ENCODE results near the gene FAM221B. TPM values are rescaled to one million over a fixed set of nuclear protein-coding genes. Genes with fewer than 3 reads are reported as not detected.

Gene FAM221B
- total RNA-seq, 2 donors from 2014 or later: not detected

DNA sequence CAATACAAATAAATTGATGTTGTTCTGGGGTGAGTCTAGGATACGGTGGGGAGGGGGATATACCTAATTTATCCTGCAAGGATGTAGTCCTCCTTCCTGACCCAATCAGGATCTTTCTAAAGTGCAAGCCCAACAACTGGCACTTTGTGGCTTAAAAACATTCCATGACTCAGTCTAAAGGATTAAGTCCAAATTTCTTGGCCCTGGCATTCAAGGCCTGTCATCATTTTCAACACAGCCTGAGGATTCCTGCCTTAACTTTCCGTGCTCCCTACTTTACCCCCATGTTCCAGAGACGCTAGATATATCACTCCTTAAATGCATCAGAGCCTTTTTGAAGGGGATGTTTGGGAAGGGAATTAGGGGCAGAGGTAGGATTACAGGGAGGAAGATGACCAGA, 1.0 kb downstream of the FAM221B start:
- ATAC-seq (no peak), DNase-seq (no peak)
- no peaks in the 10 kb centered on the region for H3K27me3 Mint-ChIP-seq
- H3K4me1 Mint-ChIP-seq: peaks cover 38% of the 10 kb centered on the region
- H3K4me3 Mint-ChIP-seq: peak overlapping the region; percentile 97
- no peaks in the 10 kb centered on the region for H3K9me3 ChIP-seq (ENCODE audit: control insufficient read depth, low read length, poor library complexity, severe bottlenecking)
- no peaks in the 10 kb centered on the region for H3K36me3 Mint-ChIP-seq (ENCODE audit: low read depth)
- H3K27ac Mint-ChIP-seq: no peak overlapping the region

DNA sequence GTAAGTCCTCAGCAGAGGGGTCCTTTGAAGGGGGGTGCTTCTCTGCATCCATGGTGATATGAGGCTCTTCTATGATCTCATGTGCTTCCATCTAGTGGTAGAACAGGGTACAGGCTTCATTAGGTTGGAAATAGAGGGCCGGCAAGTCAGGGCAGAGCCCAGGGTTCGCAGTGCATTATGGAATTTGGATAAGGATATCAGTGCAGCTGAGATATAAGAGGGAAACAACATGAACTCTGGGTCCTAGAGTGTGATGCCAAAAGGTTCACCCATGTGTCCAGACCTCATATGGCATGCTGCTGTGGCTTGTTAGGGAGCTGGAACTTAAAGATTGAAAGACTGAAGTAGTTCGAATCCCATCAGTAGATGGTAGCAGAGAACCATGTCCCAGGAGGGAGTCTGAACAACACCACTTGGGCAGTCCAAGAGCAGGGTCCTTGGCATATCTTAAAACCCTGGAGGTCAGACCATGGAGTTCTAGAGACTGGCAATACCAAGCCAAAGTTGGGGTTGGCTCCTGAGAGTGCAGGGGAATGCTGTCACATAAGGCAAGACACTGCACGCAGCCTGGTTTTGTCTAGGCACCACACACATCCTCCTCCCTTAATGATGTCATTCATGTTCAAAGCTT, 2.3 kb downstream of the FAM221B start:
- ATAC-seq (peak; percentile 44), DNase-seq (no peak)
- no peaks in the 10 kb centered on the region for H3K36me3 Mint-ChIP-seq (ENCODE audit: low read depth)
- no peaks in the 10 kb centered on the region for H3K9me3 ChIP-seq (ENCODE audit: control insufficient read depth, low read length, poor library complexity, severe bottlenecking)
- peaks cover 38% of the 10 kb centered on the region for H3K4me1 Mint-ChIP-seq
- H3K27ac Mint-ChIP-seq: peak overlapping the region; percentile 49
- peak overlapping the region; percentile 25 for H3K4me3 Mint-ChIP-seq
- H3K27me3 Mint-ChIP-seq: no peaks in the 10 kb centered on the region

DNA sequence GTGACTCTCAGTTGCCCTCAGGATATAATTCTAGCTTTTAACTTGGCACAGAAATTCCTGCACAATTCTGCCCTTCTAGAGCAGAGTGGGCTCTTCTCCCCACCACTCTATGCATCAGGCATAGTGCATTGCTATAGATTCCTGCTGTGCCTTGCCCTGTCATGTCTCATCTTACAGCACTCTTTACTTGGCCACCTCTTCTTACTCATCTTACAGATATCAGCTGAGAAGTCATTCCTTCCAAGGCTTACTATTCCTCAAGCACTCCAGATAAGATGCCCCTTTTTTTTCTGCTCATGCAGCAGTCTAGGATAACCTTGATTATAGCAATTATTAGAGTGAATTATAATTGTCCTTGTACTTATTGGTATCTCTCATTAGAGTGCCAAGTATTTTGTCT, 5.6 kb downstream of the FAM221B start:
- DNase-seq (no peak), ATAC-seq (no peak)
- H3K27me3 Mint-ChIP-seq: peaks cover 12% of the 10 kb centered on the region
- no peaks in the 10 kb centered on the region for H3K9me3 ChIP-seq (ENCODE audit: control insufficient read depth, low read length, poor library complexity, severe bottlenecking)
- H3K36me3 Mint-ChIP-seq (ENCODE audit: low read depth): no peaks in the 10 kb centered on the region
- H3K4me3 Mint-ChIP-seq: no peak overlapping the region
- peaks cover 20% of the 10 kb centered on the region for H3K4me1 Mint-ChIP-seq
- H3K27ac Mint-ChIP-seq: no peak overlapping the region

DNA sequence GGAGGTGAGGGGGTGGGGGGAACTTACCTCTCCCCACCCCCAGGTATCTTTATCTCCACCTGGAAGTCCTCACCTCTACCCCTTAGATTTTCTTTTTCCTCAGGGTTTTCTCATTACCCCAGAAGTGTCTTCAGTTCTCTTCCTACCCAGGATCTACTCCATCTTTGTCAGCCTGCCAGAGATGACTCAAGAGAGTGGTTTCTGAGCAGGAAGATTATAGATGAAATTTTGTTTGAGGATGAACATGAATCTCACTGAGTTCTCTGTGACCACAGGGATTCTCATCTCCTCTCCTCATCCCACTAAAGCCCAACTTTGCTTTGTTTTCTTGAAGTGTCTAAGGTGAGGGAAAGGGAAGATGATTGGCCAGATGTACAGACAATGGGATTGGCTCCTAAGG, 8.5 kb downstream of the FAM221B start:
- peaks cover 9% of the 10 kb centered on the region for H3K4me1 Mint-ChIP-seq
- ATAC-seq: no peak
- H3K4me3 Mint-ChIP-seq: no peak overlapping the region

DNA sequence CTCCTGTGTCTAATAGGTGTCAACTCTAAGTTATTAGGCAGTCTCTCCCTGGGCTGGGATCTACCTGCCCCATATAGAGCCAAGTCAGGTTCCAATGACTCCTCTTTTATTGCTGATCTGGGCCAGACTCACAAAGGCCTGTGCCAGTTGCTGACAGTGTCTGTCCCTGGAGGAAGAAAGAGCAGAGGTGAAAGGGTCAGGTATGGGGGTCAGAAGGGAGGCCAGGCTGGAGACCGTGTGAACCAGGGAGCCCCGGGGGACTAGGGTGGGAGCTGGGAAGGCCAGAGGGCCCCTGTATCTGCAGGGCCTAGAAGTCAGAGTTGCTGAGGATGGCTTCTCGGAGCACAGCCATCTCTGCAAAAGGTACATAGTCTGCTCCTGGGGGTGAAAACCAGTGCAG, 10.2 kb downstream of the FAM221B start:
- no peak for DNase-seq
- peaks cover 14% of the 10 kb centered on the region for H3K4me1 Mint-ChIP-seq
- no peak overlapping the region for H3K4me3 Mint-ChIP-seq
- ATAC-seq: no peak
- no peaks in the 10 kb centered on the region for H3K9me3 ChIP-seq (ENCODE audit: control insufficient read depth, low read length, poor library complexity, severe bottlenecking)
- peaks cover 15% of the 10 kb centered on the region for H3K27me3 Mint-ChIP-seq
- no peak overlapping the region for H3K27ac Mint-ChIP-seq
- H3K36me3 Mint-ChIP-seq (ENCODE audit: low read depth): no peaks in the 10 kb centered on the region

More for the DNA sequence above, 8.5 kb downstream of the FAM221B start:
- no peak overlapping the region for H3K27ac Mint-ChIP-seq
- no peak for DNase-seq
- peaks cover 15% of the 10 kb centered on the region for H3K27me3 Mint-ChIP-seq
- no peaks in the 10 kb centered on the region for H3K36me3 Mint-ChIP-seq (ENCODE audit: low read depth)
- no peaks in the 10 kb centered on the region for H3K9me3 ChIP-seq (ENCODE audit: control insufficient read depth, low read length, poor library complexity, severe bottlenecking)

DNA sequence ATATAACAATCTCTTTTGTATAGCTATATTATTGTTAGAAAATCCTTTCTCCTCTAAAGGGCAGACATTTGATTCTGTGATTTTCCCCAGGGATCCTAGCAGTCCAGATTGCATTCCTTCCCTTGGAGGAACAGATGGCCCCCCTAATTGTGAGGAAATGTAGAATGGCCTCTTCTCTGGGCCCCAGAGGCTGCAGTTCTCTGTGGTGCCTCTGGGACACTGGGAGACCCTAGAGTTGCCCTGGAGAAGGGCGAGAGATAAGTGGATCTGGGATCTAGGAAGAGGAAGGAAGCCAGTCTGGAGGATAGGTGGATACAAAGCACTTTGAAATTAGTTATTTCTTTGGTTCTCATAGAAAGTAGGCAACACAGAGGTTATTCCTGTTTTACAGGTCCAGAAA, 11.8 kb downstream of the FAM221B start:
- no peaks in the 10 kb centered on the region for H3K9me3 ChIP-seq (ENCODE audit: control insufficient read depth, low read length, poor library complexity, severe bottlenecking)
- ATAC-seq: no peak
- Mint-ChIP-seq H3K4me1 (peaks cover 26% of the 10 kb centered on the region), H3K4me3 (no peak overlapping the region), H3K27me3 (peaks cover 15% of the 10 kb centered on the region), H3K27ac (peak overlapping the region; percentile 85), H3K36me3 (ENCODE audit: low read depth) (no peaks in the 10 kb centered on the region)
- DNase-seq: no peak

DNA sequence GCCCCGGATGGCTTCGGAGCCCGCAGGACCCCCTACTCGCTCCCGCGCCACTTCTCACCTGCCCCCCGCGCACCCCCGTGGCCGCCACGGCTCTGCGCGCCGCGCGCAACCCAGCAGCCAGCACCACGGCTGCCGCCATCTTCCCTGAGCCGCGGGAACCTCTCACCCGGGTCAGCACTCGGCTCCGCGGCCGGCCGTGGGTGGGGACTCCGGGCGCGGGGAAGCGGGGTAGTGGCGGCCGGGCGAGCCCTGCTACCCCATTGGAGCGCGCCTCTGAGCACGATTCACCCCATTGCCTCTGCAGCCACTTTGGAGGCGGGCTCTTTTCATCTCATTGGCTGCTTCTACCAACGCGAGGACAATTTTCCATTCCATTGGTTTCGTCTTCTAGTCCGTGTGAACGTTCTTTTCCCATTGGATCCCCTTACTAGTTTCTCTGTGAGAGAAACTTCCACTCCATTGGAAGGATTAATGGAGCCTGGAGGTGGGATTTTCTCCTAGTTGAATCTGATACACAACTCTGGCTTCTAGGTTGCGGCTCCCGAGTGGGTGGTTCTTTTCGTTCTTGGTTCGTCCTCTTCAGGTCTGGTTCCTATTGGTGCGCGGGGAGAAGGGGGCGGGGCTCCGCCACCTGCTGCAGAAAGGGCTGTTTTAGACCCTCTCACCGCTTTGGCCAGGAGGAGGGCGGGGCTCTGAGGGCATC, 13.5 kb downstream of the FAM221B start, which contains the start of gene HINT2:
HINT2 (minus strand) TSS at position 202 of the 703 bp plus-strand sequence; CDS start at position 139, 63 bp downstream.
- H3K27ac Mint-ChIP-seq: peak within 1 kb of the TSS; percentile 85
- H3K27me3 Mint-ChIP-seq: peaks cover 10% of the 10 kb centered on the region
- H3K4me1 Mint-ChIP-seq: peaks cover 29% of the 10 kb centered on the region
- H3K9me3 ChIP-seq (ENCODE audit: control insufficient read depth, low read length, poor library complexity, severe bottlenecking): no peaks in the 10 kb centered on the region
- H3K36me3 Mint-ChIP-seq (ENCODE audit: low read depth): no peaks in the 10 kb centered on the region
- peak within 1 kb of the TSS; percentile 96 for H3K4me3 Mint-ChIP-seq
- ATAC-seq (peak; percentile 79), DNase-seq (peak; percentile 91 to 95 (median 92))

DNA sequence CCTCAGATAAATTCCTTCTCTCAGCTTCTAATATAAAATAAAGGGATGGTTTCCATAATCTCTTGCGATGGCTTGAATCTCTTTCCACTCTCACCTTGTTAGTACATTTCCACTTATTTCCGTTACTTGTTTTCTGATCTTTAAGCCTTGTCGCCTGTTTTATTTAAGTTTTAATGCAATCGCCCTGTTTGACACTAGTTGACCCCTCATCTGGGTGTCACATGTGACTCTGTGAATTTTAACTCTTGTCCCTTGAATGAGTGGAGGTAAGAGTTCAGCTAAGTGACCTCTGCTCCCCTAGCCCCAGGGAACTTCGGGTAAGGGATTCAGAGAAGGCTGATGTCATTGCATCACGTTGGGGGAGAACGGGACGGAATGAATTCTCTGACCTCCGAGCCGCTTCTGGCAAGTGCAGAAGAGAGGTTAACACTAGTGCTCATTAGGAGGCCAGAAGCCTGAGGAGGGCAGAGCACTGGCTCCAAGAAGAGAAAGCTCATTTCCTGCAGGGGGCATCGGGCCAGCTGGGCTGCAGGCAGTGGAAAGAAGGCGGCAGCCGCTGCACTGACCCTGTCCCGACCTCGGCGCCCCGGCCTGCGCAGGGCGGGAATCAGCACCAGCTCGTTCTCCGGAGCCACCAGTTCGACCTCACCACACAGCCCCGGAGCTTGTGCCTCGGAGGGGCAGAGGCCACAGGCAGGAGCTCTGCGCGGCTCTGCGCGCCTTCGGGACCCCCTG, 14.3 kb downstream of the FAM221B start:
- ATAC-seq (no peak), DNase-seq (no peak)
- no peaks in the 10 kb centered on the region for H3K36me3 Mint-ChIP-seq (ENCODE audit: low read depth)
- H3K9me3 ChIP-seq (ENCODE audit: control insufficient read depth, low read length, poor library complexity, severe bottlenecking): no peaks in the 10 kb centered on the region
- peak overlapping the region; percentile 85 for H3K27ac Mint-ChIP-seq
- peaks cover 7% of the 10 kb centered on the region for H3K27me3 Mint-ChIP-seq
- H3K4me3 Mint-ChIP-seq: peak overlapping the region; percentile 96
- peaks cover 29% of the 10 kb centered on the region for H3K4me1 Mint-ChIP-seq

DNA sequence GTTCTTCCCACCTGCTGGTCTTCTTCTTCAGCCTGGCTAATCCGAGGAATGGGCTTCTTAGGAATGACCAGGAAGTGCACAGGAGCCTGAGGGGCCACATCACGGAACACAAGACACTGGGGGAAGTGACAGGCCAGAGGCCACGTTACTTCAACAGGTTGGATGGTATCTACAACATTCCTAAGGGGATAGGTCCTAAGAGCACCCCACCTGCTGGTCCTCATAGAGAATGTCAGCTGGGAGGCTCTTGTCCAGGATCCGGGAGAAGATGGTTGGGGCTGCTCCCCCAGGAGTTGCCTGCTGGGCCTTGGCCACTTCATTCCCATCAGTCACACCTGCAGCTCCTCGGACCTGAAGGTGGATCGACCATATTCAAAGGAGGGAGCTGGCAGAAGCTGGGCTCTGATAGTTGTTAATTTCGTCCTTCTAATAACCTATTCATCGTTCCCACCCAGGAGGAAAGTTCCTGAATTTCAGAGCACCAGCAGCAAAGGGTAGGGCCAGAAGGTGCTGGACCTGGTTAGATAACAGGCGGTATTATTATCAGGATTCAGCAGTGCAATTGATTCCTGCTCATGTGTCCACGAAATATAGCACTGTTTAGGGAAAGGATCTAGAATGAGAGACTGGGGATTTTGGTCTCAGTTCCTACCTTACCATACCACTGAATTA, 15.0 kb downstream of the FAM221B start:
- no peaks in the 10 kb centered on the region for H3K36me3 Mint-ChIP-seq (ENCODE audit: low read depth)
- peak overlapping the region; percentile 85 for H3K27ac Mint-ChIP-seq
- H3K9me3 ChIP-seq (ENCODE audit: control insufficient read depth, low read length, poor library complexity, severe bottlenecking): no peaks in the 10 kb centered on the region
- ATAC-seq: no peak
- H3K4me3 Mint-ChIP-seq: peak overlapping the region; percentile 96
- DNase-seq: no peak
- H3K4me1 Mint-ChIP-seq: peaks cover 29% of the 10 kb centered on the region
- H3K27me3 Mint-ChIP-seq: peaks cover 7% of the 10 kb centered on the region

DNA sequence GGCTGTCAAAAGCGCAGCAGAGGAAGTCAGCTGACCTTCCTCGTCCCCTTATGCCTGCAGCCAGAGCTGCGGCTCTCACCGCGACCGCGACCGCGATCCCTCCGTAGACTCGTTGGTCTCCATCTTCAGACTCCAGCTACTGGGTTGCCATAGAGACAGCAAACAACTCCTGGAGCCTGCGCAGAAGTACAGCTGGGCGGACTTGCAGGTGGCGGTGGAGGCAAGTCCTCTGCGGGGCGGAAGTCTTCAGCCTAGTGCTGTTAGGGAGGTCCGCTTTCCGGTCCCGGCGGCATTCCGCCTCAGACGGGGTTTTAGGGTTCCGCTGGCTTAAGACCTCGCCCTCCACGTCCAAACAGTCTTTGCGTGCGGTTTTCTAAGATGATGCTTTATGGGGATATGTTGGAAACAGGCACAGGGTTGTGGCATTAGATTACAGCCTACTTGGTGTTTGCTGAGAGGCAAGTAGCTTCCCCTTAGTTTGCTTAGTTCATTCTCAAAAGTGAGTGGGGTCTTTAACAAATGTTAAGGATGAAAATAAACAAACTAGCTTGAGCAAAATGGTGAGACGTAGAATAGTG, 16.4 kb downstream of the FAM221B start, which contains the start of gene SPAG8:
SPAG8 (minus strand) TSS at position 238 of the 578 bp plus-strand sequence; CDS start at position 123, 115 bp downstream.
- Mint-ChIP-seq H3K4me3 (peak within 1 kb of the TSS; percentile 89), H3K27ac (peak within 1 kb of the TSS; percentile 94)
- no peaks in the 10 kb centered on the region for H3K9me3 ChIP-seq (ENCODE audit: control insufficient read depth, low read length, poor library complexity, severe bottlenecking)

DNA sequence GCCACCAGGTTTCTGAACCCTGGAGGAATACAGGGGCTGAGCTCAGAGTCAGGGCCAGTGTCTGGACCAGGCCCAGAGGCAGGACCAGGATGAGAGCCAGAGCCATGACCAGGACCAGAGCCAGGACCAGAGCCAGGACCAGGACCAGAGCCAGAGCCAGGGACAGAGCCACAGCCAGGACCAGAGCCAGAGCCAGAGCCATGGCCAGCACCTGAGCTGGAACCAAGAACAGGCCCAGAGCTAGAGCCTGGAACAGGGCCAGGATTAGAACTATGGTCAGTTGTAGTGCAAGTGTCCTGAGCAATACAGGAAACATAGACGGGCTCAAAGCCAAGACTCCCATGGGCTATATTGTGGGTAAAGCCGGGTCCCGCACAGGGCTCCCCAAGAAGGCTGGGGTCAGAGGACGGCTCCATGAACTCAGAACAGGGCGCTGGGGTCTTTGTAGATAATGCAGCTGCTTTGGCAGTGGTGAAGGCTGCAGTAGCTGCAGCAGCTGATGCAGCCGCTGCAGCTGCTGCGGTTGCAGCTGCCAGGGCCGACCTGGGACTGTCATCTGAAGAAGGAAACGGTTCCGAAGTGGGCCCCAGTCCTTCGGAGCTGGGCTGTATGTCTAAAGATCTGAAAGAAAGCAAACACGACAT, 17.0 kb downstream of the FAM221B start:
- H3K27me3 Mint-ChIP-seq: no peaks in the 10 kb centered on the region
- ATAC-seq: no peak
- H3K27ac Mint-ChIP-seq: peak overlapping the region; percentile 94

More for the DNA sequence above, 16.4 kb downstream of the FAM221B start, which contains the start of gene SPAG8:
- H3K27me3 Mint-ChIP-seq: no peaks in the 10 kb centered on the region
- H3K36me3 Mint-ChIP-seq (ENCODE audit: low read depth): no peaks in the 10 kb centered on the region
- H3K4me1 Mint-ChIP-seq: peaks cover 23% of the 10 kb centered on the region
- ATAC-seq (peak; percentile 69), DNase-seq (peak; percentile 84 to 95 (median 92))

DNA sequence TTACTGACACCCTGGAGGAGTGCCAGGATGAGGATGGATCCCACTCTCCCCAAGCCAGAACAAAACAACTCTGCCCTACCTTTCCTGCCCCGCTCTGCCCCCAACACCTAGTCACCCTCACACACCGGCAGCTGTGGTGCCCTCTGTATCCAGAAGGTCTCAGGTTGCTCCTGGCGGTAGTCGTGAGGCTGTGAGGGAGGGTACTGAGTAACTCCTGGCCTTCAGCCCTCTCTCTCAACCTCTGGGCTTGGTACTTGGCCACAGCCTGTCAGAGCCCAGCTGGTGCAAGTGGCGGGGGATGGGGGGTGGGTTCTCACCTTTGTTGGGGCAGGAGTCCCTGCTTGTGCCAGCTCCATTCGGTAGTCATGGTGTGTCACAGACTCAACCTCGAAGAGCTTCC, 18.4 kb downstream of the FAM221B start:
- Mint-ChIP-seq H3K27ac (no peak overlapping the region), H3K27me3 (no peaks in the 10 kb centered on the region), H3K36me3 (ENCODE audit: low read depth) (no peaks in the 10 kb centered on the region), H3K4me3 (no peak overlapping the region), H3K4me1 (peaks cover 22% of the 10 kb centered on the region)
- ATAC-seq (no peak), DNase-seq (no peak)
- H3K9me3 ChIP-seq (ENCODE audit: control insufficient read depth, low read length, poor library complexity, severe bottlenecking): no peaks in the 10 kb centered on the region

More for the DNA sequence above, 17.0 kb downstream of the FAM221B start:
- Mint-ChIP-seq H3K4me1 (peaks cover 26% of the 10 kb centered on the region), H3K36me3 (ENCODE audit: low read depth) (no peaks in the 10 kb centered on the region), H3K4me3 (peak overlapping the region; percentile 89)
- DNase-seq: no peak
- H3K9me3 ChIP-seq (ENCODE audit: control insufficient read depth, low read length, poor library complexity, severe bottlenecking): no peaks in the 10 kb centered on the region
